Sigmoid colon (tissue), 4 donors: Measurements from ENCODE around the gene TSPEAR.

ENCODE experiments used
- EP300 ChIP-seq, 4 donors: sonication (generic); formaldehyde crosslinking; IDR thresholded peaks; one replicate each; pipeline ENCODE4 v1.6.1; 2017; ENCODE audit warnings: antibody characterized with exemption in 4 of 4
- POLR2A ChIP-seq, 2 donors: fragments of 450-650 bp; IDR thresholded peaks; one replicate each; pipeline ENCODE4 v1.6.1; 2016; ENCODE audit warnings: antibody characterized with exemption in 2 of 2, mild to moderate bottlenecking in 2 of 2, moderate library complexity in 2 of 2
- POLR2AphosphoS5 ChIP-seq, 4 donors: sonication (generic); formaldehyde crosslinking; IDR thresholded peaks; one replicate each; pipeline ENCODE4 v1.6.1; 2017; ENCODE audit warnings: antibody characterized with exemption in 4 of 4
- TF ChIP-seq, protein P1 (sequence below), 4 experiments: fragments of 450-650 bp in 3 of 4; fragments of 200-600 bp in 1 of 4; IDR thresholded peaks; one replicate each; pipeline ENCODE4 v1.5.1; 2016 to 2019; ENCODE audit warnings: antibody characterized with exemption in 4 of 4, mild to moderate bottlenecking in 3 of 4, moderate library complexity in 2 of 4

DNA sequence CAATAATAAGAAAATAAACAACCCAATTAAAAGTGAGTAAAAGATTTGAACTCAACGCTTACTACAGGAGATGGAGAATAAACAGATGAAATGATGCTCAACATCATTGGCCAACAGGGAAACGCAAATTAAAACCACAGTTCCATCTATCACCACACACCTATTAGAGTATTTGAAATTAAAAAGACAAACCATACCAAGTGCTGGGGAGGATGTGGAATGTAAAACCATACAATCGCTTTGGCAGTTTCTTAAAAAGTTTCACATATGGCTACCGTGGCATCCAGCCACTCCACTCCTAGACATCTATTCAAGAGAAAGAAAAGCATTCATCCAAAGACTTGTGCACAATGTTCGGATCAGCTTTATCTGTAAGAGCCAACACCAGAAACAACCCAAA lies 257.3 kb downstream of the TSPEAR start:
- TF ChIP-seq, protein P1, sequence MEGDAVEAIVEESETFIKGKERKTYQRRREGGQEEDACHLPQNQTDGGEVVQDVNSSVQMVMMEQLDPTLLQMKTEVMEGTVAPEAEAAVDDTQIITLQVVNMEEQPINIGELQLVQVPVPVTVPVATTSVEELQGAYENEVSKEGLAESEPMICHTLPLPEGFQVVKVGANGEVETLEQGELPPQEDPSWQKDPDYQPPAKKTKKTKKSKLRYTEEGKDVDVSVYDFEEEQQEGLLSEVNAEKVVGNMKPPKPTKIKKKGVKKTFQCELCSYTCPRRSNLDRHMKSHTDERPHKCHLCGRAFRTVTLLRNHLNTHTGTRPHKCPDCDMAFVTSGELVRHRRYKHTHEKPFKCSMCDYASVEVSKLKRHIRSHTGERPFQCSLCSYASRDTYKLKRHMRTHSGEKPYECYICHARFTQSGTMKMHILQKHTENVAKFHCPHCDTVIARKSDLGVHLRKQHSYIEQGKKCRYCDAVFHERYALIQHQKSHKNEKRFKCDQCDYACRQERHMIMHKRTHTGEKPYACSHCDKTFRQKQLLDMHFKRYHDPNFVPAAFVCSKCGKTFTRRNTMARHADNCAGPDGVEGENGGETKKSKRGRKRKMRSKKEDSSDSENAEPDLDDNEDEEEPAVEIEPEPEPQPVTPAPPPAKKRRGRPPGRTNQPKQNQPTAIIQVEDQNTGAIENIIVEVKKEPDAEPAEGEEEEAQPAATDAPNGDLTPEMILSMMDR (IDR thresholded peaks at IDR 0.05): no peak
- no peak for TF ChIP-seq POLR2A (IDR thresholded peaks at IDR 0.05)
- TF ChIP-seq EP300 (IDR thresholded peaks at IDR 0.05): no peak
- TF ChIP-seq POLR2AphosphoS5 (IDR thresholded peaks at IDR 0.05): no peak
